ENCODE results near the gene SLC12A3.

GRCh38 chr16:56847173-56847910 lies 17.7 kb upstream of the SLC12A3 start:
- TF ChIP-seq FOXA1 (IDR thresholded peaks at IDR 0.05) (no peak), PKNOX1 (IDR thresholded peaks at IDR 0.05) (no peak), LEF1 (IDR thresholded peaks at IDR 0.05; ENCODE audit: borderline replicate concordance) (no peak), SUZ12 (IDR thresholded peaks at IDR 0.05) (no peak), L3MBTL2 (conservative IDR thresholded peaks at IDR 0.05) (no peak), ARNT (IDR thresholded peaks at IDR 0.05) (no peak), HDGF (IDR thresholded peaks at IDR 0.05; ENCODE audit: borderline replicate concordance) (no peak)
